Neural cell (in vitro differentiated cells): ENCODE results near the gene ZNF783. TPM values are rescaled to one million over a fixed set of nuclear protein-coding genes. Genes with fewer than 3 reads are reported as not detected.

Experiments used
- H2AFZ ChIP-seq: fragments of 200-600, 300-800 bp; sonication (generic), shearing (Covaris generic); 2 replicates; pipeline ENCODE4 v1.6.0; 2014; ENCODE audit warnings: low read depth, mild to moderate bottlenecking, antibody characterized with exemption, low read length, moderate library complexity
- H3F3A ChIP-seq: fragments of 200-600 bp; shearing (Covaris generic); 2 replicates; pipeline ENCODE4 v1.6.1; 2016; ENCODE audit warnings: mild to moderate bottlenecking, moderate library complexity, mixed read lengths, antibody characterized with exemption, low read length; ENCODE audit not compliant: insufficient read depth, poor library complexity, severe bottlenecking
- H3K27ac ChIP-seq: fragments of 200-600, 300-800 bp; sonication (generic), shearing (Covaris generic); 2 replicates; pipeline ENCODE4 v1.5.1; 2014; ENCODE audit warnings: mild to moderate bottlenecking, low read length, moderate library complexity
- H3K27me3 ChIP-seq: fragments of 300-800, 200-600 bp; sonication (generic), shearing (Covaris generic); 2 replicates; pipeline ENCODE4 v1.6.0; 2014; ENCODE audit warnings: mild to moderate bottlenecking, low read depth, low read length, moderate library complexity; ENCODE audit not compliant: insufficient read depth
- H3K36me3 ChIP-seq: fragments of 300-800, 200-600 bp; sonication (generic), shearing (Covaris generic); 2 replicates; pipeline ENCODE4 v1.5.1; 2014; ENCODE audit warnings: mild to moderate bottlenecking, antibody characterized with exemption, low read length, moderate library complexity; ENCODE audit not compliant: insufficient read depth
- H3K4me2 ChIP-seq: fragments of 300-800, 200-600 bp; sonication (generic), shearing (Covaris generic); 2 replicates; pipeline ENCODE4 v1.6.0; 2014; ENCODE audit warnings: mild to moderate bottlenecking, low read length
- H3K4me3 ChIP-seq: fragments of 300-800, 200-600 bp; sonication (generic), shearing (Covaris generic); 2 replicates; pipeline ENCODE4 v1.5.1; 2014; ENCODE audit warnings: mild to moderate bottlenecking, low read length, moderate library complexity
- H3K79me2 ChIP-seq: fragments of 200-600 bp; shearing (Covaris generic); replicated peaks from 2 replicates; pipeline ENCODE4 v1.6.0; 2014; ENCODE audit warnings: mild to moderate bottlenecking, low read length, moderate library complexity; ENCODE audit not compliant: insufficient read depth
- H3K9ac ChIP-seq: fragments of 300-800, 200-600 bp; sonication (generic), shearing (Covaris generic); 2 replicates; pipeline ENCODE4 v1.6.1; 2016; ENCODE audit warnings: mild to moderate bottlenecking, low read length, mixed read lengths
- H3K9me2 ChIP-seq: fragments of 200-600 bp; shearing (Covaris generic); 2 replicates; pipeline ENCODE4 v1.6.1; 2016; ENCODE audit warnings: mild to moderate bottlenecking, low read length, mixed read lengths; ENCODE audit not compliant: insufficient read depth
- H3K9me3 ChIP-seq: fragments of 200-600, 300-800 bp; sonication (generic), shearing (Covaris generic); 2 replicates; pipeline ENCODE4 v1.6.1; 2016; ENCODE audit warnings: mild to moderate bottlenecking, mixed run types, low read length, moderate library complexity, mixed read lengths
- H4K20me1 ChIP-seq: fragments of 200-600 bp; shearing (Covaris generic); 2 replicates; pipeline ENCODE4 v1.6.1; 2016; ENCODE audit warnings: mild to moderate bottlenecking, mixed run types; ENCODE audit not compliant: insufficient read depth
- CTCF ChIP-seq: fragments of 450-650 bp; IDR thresholded peaks from 2 replicates; pipeline ENCODE4 v1.5.1; 2014; ENCODE audit warnings: antibody characterized with exemption, mild to moderate bottlenecking, moderate library complexity; ENCODE audit not compliant: poor library complexity, severe bottlenecking
- EP300 ChIP-seq: fragments of 450-650 bp; conservative IDR thresholded peaks from 2 replicates; pipeline ENCODE4 v1.6.1; 2014; ENCODE audit warnings: antibody characterized with exemption, mild to moderate bottlenecking, moderate library complexity; ENCODE audit not compliant: poor library complexity, severe bottlenecking
- EZH2 ChIP-seq: fragments of 200-600, 300-800 bp; shearing (Covaris generic), sonication (generic); IDR thresholded peaks from 2 replicates; pipeline ENCODE4 v1.6.1; 2014; ENCODE audit warnings: antibody characterized with exemption, low read length, borderline replicate concordance, mild to moderate bottlenecking; ENCODE audit not compliant: insufficient read depth, poor library complexity, severe bottlenecking
- MXI1 ChIP-seq: fragments of 450-650 bp; conservative IDR thresholded peaks from 2 replicates; pipeline ENCODE4 v1.6.1; 2014; ENCODE audit warnings: antibody characterized with exemption, mild to moderate bottlenecking; ENCODE audit not compliant: poor library complexity, severe bottlenecking
- POLR2AphosphoS5 ChIP-seq: IDR thresholded peaks from 2 replicates; pipeline ENCODE4 v1.6.1; 2012
- RAD21 ChIP-seq: fragments of 450-650 bp; conservative IDR thresholded peaks from 2 replicates; pipeline ENCODE4 v1.6.1; 2014; ENCODE audit warnings: antibody characterized with exemption, mild to moderate bottlenecking, moderate library complexity
- REST ChIP-seq: IDR thresholded peaks from 2 replicates; pipeline ENCODE4 v1.6.1; 2012; ENCODE audit warnings: borderline replicate concordance
- SMC3 ChIP-seq: fragments of 450-650 bp; conservative IDR thresholded peaks from 2 replicates; pipeline ENCODE4 v1.6.1; 2014; ENCODE audit warnings: antibody characterized with exemption, mild to moderate bottlenecking, moderate library complexity; ENCODE audit not compliant: poor library complexity
- TAF1 ChIP-seq: IDR thresholded peaks from 2 replicates; pipeline ENCODE4 v1.6.1; 2012; ENCODE audit warnings: low read depth
- polyA plus RNA-seq: library from polyadenylated mRNA; depleted of rRNA; stranded (reverse); fragments of >200 nt; gene quantifications from 2 replicates; pipeline ENCODE4 v1.2.3, GENCODE V29; 2014

The ZNF783 gene
- polyA plus RNA-seq, 1 donor from 2014 or later, result 23.9 TPM

GRCh38 chr7:149329766-149330334 is 67.9 kb downstream of the ZNF783 start:
- no peak overlapping the region for H3K4me3 ChIP-seq
- H3K27me3 ChIP-seq, result no peaks in the 10 kb centered on the region
- H3K36me3 ChIP-seq, result no peaks in the 10 kb centered on the region
- no peaks in the 10 kb centered on the region for H3K9me2 ChIP-seq
- H3F3A ChIP-seq, result no peaks in the 10 kb centered on the region
- no peak overlapping the region for H2AFZ ChIP-seq
- no peaks in the 10 kb centered on the region for H3K79me2 ChIP-seq
- H3K9ac ChIP-seq, result no peak overlapping the region
- no peak overlapping the region for H3K4me2 ChIP-seq
- TF ChIP-seq EZH2 (no peak), REST (no peak), SMC3 (no peak), POLR2AphosphoS5 (no peak), EP300 (no peak), MXI1 (no peak), TAF1 (no peak), CTCF (no peak), RAD21 (no peak)
- no peak overlapping the region for H3K27ac ChIP-seq
- no peaks in the 10 kb centered on the region for H4K20me1 ChIP-seq
- no peaks in the 10 kb centered on the region for H3K9me3 ChIP-seq

- H3K36me3 ChIP-seq, result no peaks in the 10 kb centered on the region
- TF ChIP-seq MXI1 (no peak), TAF1 (no peak), REST (no peak), EZH2 (no peak), RAD21 (no peak), SMC3 (no peak), POLR2AphosphoS5 (no peak), EP300 (no peak), CTCF (no peak)
- H3K27me3 ChIP-seq, result no peaks in the 10 kb centered on the region
- H3K4me3 ChIP-seq, result no peak overlapping the region
- no peaks in the 10 kb centered on the region for H3F3A ChIP-seq
- H3K27ac ChIP-seq, result no peak overlapping the region
- H3K9ac ChIP-seq, result no peak overlapping the region
- no peaks in the 10 kb centered on the region for H3K9me2 ChIP-seq
- H3K4me2 ChIP-seq, result no peak overlapping the region
- no peaks in the 10 kb centered on the region for H3K9me3 ChIP-seq
- no peaks in the 10 kb centered on the region for H3K79me2 ChIP-seq
- H2AFZ ChIP-seq, result no peak overlapping the region
- no peaks in the 10 kb centered on the region for H4K20me1 ChIP-seq
Observed at GRCh38 chr7:149330914-149331567, 69.0 kb downstream of the ZNF783 start.
